Measurements from ENCODE around the gene RIMS3.

The RIMS3 gene

DNA sequence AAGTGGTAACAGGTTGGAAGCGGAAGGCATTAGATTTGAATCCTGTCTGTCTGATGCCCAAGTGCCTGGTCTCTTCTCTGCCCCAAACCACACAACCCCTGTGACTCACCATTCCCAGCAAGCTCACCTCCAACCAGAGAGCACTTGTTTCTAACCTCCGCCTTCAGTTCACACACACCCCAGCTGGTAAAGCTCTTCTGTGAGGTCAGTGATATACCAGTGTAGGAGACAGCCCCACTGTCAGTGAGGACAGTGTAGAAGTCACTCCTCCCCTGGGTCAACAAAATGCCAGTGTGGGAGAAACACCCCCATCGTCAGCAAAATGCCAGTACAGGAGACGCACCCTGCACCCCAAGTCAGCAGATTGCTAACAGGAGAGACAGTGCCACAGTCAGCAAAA is 2.6 kb downstream of the RIMS3 start:
- Histone ChIP-seq H3K4me3 (ENCODE audit: severe bottlenecking) (no peak overlapping the region), H3K4me1 (ENCODE audit: insufficient read depth, poor library complexity, severe bottlenecking) (no peaks in the 10 kb centered on the region), H3K27ac (ENCODE audit: poor library complexity, severe bottlenecking) (no peak overlapping the region), H3K27me3 (ENCODE audit: insufficient read depth, poor library complexity, severe bottlenecking) (no peaks in the 10 kb centered on the region), H3K9me3 (ENCODE audit: severe bottlenecking) (no peaks in the 10 kb centered on the region), H3K36me3 (ENCODE audit: low read depth) (no peaks in the 10 kb centered on the region)
- ATAC-seq (ENCODE audit: low read depth): peak; percentile 54
- TF ChIP-seq, protein P1, sequence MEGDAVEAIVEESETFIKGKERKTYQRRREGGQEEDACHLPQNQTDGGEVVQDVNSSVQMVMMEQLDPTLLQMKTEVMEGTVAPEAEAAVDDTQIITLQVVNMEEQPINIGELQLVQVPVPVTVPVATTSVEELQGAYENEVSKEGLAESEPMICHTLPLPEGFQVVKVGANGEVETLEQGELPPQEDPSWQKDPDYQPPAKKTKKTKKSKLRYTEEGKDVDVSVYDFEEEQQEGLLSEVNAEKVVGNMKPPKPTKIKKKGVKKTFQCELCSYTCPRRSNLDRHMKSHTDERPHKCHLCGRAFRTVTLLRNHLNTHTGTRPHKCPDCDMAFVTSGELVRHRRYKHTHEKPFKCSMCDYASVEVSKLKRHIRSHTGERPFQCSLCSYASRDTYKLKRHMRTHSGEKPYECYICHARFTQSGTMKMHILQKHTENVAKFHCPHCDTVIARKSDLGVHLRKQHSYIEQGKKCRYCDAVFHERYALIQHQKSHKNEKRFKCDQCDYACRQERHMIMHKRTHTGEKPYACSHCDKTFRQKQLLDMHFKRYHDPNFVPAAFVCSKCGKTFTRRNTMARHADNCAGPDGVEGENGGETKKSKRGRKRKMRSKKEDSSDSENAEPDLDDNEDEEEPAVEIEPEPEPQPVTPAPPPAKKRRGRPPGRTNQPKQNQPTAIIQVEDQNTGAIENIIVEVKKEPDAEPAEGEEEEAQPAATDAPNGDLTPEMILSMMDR (IDR thresholded peaks at IDR 0.05; ENCODE audit: poor library complexity, severe bottlenecking): no peak
- DNase-seq (ENCODE audit: low spot score): no peak

DNA sequence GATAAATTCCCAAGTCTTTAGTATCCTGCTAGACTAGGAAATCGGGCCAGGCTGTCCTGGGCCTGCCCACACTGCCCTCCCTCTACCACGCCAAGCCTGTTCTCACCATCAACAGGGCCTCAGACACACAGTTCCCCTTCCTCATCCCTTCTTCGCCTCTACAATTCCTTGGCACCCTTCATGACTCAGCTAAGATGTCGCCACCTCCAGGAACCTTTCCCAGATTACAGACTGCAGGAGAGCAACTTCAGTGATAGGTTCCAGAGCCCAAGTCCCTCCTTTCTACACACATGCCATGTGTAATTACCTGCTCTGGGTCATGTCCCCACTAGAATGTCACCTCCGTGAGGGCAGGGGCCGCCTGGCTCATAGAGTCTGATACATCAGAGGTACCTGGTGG is 3.3 kb downstream of the RIMS3 start:
- no peaks in the 10 kb centered on the region for H3K4me1 ChIP-seq (ENCODE audit: insufficient read depth, poor library complexity, severe bottlenecking)
- no peaks in the 10 kb centered on the region for H3K36me3 ChIP-seq (ENCODE audit: low read depth)
- H3K27ac ChIP-seq (ENCODE audit: poor library complexity, severe bottlenecking): no peak overlapping the region
- H3K9me3 ChIP-seq (ENCODE audit: severe bottlenecking): no peaks in the 10 kb centered on the region
- TF ChIP-seq, protein P1 (IDR thresholded peaks at IDR 0.05; ENCODE audit: poor library complexity, severe bottlenecking): no peak
- DNase-seq (ENCODE audit: low spot score) (no peak), ATAC-seq (ENCODE audit: low read depth) (no peak)
- H3K27me3 ChIP-seq (ENCODE audit: insufficient read depth, poor library complexity, severe bottlenecking): no peaks in the 10 kb centered on the region
- H3K4me3 ChIP-seq (ENCODE audit: severe bottlenecking): no peak overlapping the region

DNA sequence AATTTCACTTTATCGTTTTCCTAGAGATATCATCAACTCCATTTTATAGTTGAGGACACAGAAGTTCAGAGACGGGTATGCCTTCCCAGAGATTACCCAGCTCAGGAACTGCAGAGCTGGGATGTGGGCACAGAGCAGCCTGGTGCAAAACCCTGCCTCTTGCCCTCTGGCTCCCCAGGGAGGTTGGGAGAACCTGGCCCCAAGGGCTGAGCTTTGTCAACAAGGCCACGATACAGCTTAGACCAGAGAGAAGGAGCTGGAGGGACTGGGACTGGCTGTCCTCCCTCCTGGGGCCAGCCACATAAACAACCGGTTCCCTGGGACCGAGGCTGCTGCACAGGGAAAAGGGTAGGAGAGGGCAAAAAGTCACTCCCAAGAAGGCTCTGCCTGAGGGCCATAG is 3.8 kb downstream of the RIMS3 start:
- TF ChIP-seq, protein P1 (IDR thresholded peaks at IDR 0.05; ENCODE audit: poor library complexity, severe bottlenecking): no peak
- Histone ChIP-seq H3K27me3 (ENCODE audit: insufficient read depth, poor library complexity, severe bottlenecking) (no peaks in the 10 kb centered on the region), H3K4me3 (ENCODE audit: severe bottlenecking) (no peak overlapping the region), H3K9me3 (ENCODE audit: severe bottlenecking) (no peaks in the 10 kb centered on the region), H3K4me1 (ENCODE audit: insufficient read depth, poor library complexity, severe bottlenecking) (no peaks in the 10 kb centered on the region), H3K27ac (ENCODE audit: poor library complexity, severe bottlenecking) (no peak overlapping the region), H3K36me3 (ENCODE audit: low read depth) (no peaks in the 10 kb centered on the region)
- DNase-seq (ENCODE audit: low spot score) (no peak), ATAC-seq (ENCODE audit: low read depth) (no peak)

DNA sequence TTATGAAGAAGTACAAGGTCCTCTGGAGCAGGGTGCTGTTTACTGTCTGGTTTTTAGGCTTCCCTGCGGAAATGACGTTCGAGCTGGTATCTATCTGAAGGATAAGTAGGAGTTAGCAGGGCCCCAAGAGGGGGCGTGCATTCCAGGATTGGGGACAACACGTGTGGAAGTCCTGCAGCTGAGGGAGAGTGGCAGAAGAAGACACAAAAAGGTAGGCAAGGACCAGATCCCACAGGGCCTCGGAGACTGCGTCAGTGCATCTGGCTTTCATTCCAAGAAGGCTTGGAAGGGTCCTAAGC is 5.9 kb downstream of the RIMS3 start:
- Histone ChIP-seq H3K36me3 (ENCODE audit: low read depth) (no peaks in the 10 kb centered on the region), H3K4me1 (ENCODE audit: insufficient read depth, poor library complexity, severe bottlenecking) (no peaks in the 10 kb centered on the region), H3K9me3 (ENCODE audit: severe bottlenecking) (no peaks in the 10 kb centered on the region), H3K27ac (ENCODE audit: poor library complexity, severe bottlenecking) (no peak overlapping the region), H3K27me3 (ENCODE audit: insufficient read depth, poor library complexity, severe bottlenecking) (no peaks in the 10 kb centered on the region), H3K4me3 (ENCODE audit: severe bottlenecking) (no peak overlapping the region)
- TF ChIP-seq, protein P1 (IDR thresholded peaks at IDR 0.05; ENCODE audit: poor library complexity, severe bottlenecking): no peak
- no peak for DNase-seq (ENCODE audit: low spot score)
- no peak for ATAC-seq (ENCODE audit: low read depth)

DNA sequence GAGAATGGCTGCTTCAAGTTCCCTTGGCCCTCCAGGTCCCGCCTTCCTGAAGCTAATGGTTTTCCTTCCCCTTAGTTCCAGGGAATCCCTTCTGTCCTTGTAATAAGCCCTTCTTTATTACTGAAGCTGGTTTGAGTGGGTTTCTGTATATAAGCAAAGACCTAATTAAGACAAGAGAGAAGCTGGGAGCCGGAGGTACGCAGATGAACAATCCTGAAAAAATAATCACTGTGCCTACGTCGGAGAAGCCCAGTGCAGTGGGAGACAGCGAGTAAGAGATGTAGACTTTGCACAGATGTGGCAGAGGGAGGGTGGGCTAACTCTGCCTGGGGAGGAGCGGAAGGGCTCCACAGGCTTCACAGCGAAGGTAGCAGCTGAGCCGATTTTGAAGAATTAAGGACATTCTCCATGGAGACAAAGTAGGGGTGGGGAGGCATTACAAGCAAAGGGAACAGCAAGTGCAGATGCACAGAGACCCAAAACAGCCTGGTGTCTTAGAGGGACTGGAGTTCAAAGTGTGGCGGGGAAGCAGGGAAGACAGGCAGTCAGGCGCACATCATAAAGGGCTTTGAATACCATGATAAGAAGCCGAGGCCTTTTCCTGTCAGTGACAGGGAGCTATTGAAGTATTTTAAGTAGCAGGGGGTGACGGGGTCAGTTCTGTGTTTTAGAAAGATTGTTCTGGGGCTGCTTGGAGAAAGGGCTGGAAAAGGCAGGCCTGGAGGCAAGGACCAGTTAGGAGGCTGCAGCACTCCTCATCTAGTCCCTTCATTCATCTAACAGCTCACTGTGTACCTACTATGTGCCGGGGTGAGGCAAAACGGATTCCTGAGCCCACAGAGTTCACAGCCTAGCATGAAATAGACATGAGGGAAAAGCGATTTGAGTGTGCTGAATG is 6.5 kb downstream of the RIMS3 start:
- H3K36me3 ChIP-seq (ENCODE audit: low read depth): no peaks in the 10 kb centered on the region
- no peak overlapping the region for H3K4me3 ChIP-seq (ENCODE audit: severe bottlenecking)
- no peaks in the 10 kb centered on the region for H3K27me3 ChIP-seq (ENCODE audit: insufficient read depth, poor library complexity, severe bottlenecking)
- no peak overlapping the region for H3K27ac ChIP-seq (ENCODE audit: poor library complexity, severe bottlenecking)
- no peak for ATAC-seq (ENCODE audit: low read depth)
- no peaks in the 10 kb centered on the region for H3K4me1 ChIP-seq (ENCODE audit: insufficient read depth, poor library complexity, severe bottlenecking)
- no peaks in the 10 kb centered on the region for H3K9me3 ChIP-seq (ENCODE audit: severe bottlenecking)
- no peak for DNase-seq (ENCODE audit: low spot score)
- TF ChIP-seq, protein P1 (IDR thresholded peaks at IDR 0.05; ENCODE audit: poor library complexity, severe bottlenecking): no peak

Measured in RWPE2 (cell line).